ENCODE results near the gene GINS2.

The GINS2 gene

DNA sequence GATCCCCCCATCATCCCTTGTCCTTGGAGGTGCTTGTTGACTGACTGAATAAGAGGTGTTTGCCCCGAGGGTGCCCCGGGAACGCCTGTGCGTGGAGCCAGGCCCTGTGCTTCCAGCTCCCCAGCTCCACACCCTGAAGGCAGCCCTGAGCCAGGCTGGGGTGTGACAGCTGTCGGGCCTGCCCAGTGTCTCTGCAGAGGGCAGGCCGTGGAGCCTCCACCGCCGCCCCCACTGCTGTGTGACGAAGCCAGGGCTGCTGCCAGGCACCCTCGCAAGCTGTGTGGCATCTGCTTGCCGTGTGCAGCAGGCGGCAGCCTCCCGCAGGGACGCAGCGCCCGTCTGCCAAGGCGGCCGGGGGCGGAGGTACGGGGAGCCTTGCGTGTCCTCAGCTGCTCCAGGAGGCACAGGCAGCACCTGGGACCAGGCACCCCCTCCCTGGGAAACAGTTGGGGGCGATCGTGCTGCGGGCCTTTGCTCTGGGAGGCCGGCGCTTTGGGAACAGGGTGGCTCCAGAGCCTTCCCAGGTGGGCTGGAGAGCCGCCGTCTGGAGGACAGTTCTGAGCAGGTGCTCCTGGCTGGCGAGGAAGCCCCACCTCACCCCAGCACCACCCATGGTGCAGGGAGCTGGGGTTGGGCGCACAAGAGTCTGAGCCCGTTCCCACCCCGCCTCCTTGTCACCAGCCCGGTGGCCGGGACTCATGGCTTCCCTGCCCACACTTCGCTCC is 49.1 kb downstream of the GINS2 start:
- DNase-seq (ENCODE audit: low read depth): no peak

DNA sequence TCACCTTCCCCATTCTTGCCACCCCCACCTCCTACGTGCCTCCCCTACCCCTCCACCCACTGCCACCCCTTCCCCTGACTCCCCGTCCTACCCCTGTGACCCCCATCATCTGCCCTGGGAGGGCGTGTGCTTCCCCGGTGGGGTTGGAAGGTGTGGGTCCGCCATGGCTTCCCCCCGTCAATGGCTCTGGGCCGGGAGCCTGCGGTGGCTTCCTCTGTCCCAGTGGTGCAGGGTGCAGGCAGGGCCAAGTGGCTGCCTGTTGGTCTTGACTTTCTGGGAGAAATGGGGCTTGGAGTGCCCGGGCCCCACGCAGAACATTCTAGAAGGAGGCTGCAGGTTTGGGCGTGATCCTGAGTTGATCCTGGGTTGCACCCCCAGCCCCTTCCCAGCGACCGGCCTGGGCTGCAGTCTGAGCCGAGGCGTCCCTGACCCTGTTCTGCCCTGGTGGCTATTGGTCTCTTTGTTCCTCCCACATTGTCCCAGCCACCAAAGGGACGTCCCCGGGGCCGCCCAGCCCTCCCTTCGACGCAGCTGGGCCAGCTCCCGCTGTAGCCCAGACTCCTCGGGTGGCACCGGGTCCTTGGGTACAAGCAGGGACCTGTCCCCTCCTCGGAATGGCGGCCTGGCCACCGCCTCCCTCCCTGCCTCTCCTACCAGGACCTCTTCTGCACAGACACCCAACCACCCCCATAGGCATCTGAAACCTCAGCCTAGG is 49.9 kb downstream of the GINS2 start:
- no peak for DNase-seq (ENCODE audit: low read depth)

DNA sequence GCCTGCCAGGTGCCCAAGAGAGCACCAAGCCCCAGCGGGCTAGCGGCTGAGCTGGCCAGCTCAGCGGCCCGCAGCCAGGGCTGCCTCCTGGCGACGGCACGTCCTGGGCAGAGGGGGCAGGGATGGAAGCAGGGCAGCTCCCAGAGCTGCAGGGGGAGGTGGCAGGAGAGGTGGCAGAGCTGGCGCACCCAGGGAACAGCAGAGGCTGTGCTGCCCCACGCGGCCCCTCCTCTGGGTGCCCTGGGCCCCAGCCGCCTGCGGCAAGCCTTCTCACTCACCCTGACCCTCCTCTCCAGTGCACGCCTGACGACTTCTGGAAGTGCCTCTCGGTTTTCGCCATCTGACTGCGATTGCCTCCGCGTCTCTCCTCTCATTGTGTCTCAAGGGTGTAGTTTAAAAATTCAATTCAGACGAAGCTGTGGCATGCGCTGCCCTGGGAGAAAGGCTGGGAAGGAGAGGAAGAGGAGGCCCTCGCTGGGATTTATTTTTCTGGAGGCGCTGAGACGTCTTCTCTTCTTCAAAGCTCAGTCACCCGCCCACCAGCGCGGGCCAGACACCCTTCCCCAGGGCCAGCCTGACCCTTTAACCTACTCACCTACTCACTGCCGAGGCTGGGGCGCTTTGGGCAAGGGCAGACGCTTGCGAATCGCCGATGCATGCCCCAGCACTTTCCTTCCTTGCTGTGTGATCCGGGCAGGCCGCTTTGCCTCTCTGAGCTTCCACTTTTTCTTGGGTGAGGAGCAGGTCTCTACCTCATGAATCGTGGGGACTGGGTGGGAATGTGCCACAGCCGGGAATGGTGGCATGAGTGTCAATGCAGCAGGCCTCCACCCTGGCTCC is 50.7 kb downstream of the GINS2 start:
- DNase-seq (ENCODE audit: low read depth): no peak

DNA sequence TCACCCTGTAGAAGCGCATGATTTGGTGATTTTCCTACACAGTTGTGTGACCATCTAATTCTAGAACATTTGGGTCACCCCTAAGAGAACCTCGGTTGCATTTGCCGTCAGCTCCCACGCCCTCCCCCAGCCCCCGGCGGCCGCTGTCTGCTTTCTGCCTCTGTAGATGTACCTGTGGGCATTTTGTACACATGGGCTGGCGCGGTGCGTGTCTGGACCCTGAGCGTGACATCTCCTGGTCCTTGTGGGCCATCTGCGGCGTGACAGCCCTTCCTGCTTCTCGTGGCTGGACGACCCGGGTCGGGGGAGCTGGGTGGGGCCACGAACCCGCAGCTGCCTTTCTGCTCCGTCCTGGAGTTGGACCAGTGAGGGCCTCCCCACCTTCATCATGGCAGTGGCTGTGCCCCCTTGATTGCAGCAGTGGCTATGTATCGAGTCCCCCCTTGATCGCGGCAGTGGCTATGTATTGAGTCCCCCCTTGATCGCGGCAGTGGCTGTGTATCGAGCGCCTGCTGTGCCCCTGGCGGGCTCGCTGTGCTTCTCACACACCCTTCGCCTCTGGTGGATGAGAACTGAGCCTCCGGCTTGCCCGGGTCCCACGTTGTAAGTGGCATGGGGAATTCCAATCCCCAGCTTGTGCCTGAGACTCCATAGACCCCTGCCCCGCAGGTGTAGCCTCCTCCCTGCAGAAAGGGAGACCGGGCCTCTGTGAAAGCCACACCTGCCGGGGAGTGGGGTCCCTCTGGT is 51.5 kb downstream of the GINS2 start:
- no peak for DNase-seq (ENCODE audit: low read depth)

DNA sequence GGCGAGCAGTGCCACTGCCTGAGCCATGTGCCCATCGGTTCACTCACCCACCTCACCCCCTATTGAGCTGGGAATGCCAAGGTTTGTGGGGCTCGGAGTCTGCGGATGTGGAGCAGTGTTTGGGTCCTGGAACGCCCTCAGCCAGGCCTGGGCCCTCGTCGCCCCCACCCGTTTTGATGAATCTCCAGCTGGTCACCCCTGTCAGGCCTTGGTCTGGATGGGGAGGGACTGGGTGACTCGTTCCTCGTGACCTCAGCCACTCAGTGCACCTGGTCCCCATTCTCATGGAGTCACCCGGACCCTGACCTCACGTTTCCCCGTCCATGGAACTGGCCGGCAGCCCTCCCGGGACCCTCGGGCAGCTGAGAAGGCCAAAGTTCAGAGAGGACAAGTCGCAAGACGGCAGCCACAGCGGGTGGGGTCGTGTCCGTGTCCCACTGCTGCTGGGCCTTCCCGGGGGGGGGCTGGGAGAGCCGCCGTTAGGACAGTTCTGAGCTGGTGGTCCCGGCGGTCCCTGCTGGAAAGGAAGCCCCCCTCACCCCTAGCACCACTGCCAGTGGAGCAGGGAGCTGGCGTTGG is 52.4 kb downstream of the GINS2 start:
- no peak for DNase-seq (ENCODE audit: low read depth)

DNA sequence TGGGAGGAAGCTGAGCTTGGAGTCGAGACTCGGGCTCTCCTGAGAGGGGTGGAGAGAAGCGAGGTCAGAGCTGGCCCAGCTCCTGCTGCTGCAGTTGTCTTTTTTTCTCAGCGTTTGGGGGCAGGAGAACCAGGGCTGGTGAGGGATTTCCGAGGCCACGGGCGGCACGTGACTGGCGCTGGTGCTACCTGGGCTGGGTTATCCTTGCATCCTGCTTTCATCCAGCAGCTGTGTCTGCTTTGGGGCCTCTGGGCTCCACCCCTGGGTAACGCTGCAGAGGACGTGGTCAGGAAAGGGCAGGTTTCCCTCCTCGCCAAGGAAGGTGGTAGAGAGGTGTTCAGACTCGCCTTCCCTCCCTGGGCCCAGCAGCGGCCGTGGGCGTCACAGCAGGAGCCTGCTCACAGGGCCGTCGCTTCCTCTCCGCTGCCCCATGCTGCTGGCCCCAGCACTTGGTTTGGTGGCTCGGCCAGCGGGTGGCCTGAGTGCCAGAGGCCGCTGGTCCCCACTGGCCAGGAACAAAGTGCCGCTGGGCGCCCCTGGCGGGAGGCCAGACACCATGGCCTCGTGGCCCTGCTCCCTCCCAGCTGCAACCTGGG is 53.1 kb downstream of the GINS2 start:
- DNase-seq (ENCODE audit: low read depth): no peak

DNA sequence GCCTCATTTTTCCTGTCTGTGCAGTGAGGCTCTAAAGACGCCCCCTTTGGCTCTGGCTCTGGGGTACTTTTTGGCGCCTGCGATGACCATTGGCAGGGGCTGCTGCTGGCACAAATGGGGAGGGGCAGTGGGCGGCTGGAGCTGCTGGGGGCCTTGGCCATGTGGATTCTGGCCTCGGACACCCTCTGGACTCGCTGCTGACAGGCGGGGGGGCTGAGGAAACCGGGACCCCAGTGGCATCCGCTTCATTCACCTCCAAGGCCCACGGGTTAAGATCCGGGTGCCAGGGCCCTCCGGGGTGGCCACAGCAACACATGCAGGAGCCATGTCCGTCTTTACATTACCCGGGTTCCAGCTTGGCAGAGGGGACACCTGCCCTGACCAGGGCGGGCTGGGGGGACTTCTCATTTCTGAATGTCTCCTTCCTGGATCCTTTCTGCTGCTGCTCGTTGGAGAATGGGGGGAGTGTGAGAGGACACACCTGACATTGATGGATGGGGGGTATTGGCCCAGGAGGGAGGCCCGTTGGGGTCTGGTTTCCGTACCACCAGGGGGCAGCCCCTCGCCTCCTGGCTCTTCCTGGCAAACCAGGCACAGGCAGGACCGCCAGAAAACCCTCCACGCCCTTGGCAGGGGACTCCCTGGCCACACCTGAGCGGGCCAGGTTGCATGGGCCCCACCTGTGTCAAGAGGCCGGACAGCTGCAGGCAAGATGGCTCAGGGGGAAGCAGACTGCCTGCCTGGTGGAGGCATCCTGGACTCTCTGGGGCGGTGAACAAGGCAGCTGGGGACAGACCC is 53.8 kb downstream of the GINS2 start:
- no peak for DNase-seq (ENCODE audit: low read depth)

DNA sequence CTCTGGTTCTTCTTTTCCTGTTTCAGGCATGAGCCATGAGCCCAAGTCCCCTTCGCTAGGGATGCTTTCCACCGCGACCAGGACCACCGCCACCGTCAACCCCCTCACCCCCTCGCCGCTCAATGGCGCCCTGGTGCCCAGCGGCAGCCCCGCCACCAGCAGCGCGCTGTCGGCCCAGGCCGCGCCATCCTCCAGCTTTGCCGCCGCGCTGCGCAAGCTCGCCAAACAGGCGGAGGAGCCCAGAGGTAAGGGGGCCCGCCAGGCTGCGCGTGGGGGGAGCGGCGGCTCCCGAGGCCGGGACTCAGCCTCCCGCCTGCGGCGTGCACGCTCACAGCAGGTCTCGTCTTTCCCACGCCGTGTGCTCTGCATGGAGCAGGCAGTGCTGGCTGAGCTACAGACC is 54.9 kb downstream of the GINS2 start:
- DNase-seq (ENCODE audit: low read depth): no peak

DNA sequence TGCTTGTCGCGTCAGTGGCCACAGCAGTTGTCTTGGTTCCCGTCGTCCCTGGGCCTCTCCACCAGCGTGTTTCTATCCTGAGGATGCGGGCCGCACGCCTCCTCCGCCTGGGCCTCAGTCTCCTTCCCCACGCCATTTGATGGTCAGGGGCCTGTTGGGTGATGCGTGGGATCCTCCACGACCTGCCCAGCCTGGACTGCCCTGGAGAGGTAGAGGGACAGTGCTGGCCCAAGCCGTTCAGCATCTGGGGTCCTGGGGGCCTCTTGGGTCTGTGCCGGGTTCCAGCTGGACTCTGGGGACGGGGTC is 55.4 kb downstream of the GINS2 start:
- no peak for DNase-seq (ENCODE audit: low read depth)

DNA sequence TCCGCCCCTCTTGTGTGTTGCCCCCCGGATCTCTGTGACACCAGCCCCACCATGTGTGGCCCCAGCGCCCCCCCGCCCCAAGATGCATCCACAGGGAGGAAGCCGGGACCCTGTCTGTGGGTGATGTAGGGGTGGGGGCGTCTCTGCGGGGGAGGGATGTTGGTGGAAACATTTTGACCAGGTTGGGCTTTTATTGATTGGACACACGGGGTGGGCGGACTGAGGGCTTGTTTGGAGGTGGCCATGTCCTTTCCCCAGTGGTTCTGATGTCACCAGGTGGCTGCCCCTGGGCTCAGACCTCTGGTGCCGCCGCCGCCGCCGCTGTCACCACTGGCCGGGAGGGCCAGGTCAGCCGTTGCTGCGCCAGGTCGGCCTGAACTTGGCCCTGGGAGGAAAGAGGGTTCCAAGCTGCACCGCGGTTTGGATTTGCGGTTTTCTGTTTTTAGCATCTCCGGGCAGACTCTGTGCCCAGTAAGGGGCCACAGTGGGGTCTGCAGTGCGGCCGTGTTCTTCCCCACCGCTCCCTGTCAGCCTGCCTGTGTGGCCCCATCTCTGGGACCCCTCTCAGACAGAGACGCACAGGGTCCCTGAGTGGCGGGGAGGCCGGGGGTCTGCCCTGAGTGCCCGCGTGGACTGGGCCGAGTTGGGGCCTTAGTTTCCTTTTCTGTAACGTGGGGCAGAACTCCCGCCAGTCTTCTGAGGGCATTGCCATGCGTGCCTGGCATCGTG is 55.9 kb downstream of the GINS2 start:
- DNase-seq (ENCODE audit: low read depth): no peak

DNA sequence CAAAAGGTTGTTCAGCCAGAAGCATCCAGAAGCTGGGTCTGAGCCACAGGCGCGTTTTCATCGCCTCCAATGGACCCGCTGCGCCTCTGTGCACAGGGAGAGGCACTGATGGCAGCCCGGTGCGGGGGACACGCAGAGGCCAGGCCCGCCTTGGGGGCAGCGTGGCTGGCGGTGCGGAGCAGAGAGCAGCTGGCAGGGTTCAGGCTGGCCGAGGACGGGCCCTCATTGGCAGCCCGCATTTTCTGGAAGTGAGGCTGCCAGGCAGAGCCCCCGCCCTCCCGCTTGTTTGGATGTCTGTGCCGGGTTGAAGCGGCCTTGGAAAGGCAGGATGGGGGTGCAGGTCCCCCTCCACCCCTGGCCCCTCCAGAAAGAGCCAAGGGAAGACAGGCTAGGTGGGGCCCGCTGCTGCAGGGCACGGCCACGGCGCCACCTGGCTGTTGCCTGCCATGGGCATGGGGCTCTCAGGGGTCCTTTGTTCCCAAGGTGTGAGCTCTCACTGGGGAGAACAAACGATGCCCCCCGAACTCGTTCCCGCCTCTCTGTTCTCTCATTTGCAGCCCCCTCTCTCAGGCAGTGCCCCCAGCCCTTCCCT is 56.9 kb downstream of the GINS2 start:
- no peak for DNase-seq (ENCODE audit: low read depth)

DNA sequence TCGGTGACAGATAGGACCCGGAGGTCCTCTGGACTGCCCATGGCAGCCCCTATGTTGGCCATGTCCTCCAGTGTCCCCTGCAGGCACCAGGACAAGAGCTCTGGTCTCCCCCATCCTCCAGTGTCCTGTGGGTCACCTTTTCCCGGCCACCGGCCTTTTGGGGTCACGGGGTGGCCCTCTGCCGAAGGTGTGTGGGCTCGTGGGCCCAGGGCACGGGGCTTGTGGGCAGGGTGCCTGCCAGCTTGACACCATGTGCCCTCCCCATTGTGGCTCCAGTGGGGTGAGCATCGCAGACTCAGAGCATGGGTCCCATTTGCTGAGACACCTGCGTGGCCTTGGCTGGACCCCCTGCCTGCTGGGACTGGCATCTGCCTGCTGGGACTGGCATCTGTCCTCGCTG is 57.5 kb downstream of the GINS2 start:
- no peak for DNase-seq (ENCODE audit: low read depth)

DNA sequence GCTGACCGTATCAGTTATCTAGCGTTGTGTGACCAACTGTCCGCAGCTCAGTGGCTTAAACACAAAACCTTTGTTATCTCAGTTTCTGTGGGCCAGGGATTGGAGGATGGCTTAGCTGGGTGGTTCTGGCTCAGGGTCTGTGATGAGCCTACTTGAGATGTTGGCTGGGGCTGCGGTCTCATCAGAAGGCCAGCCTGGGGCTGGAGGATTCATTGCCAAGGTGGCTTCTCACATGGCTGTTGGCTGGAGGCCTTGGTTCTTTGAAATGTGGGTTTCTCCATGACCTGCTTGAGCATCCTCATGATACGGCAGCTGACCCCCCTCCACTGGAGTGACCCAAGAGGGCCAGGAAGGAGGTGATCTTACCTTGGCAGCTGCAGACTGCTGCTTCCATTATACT is 58.9 kb downstream of the GINS2 start:
- no peak for DNase-seq (ENCODE audit: low read depth)

DNA sequence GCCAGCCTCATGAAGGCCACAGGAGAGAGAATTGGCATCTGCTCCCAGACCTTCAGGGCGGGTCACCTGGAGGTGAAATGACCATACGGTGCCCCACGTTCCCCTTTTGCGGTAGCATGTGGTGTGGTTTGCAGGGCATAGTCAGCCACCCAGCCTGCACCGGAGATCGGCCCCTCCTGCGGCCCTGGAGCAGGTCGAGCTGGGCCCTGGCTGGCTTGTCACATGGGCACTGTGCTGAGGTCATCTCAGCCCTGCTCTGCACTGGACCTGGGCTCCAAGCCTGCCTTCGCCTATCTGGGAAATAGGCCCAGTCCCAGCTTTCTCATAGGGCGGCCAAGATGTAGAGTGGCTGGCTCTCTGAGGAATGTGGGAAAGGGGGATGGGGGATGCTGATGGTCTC is 59.4 kb downstream of the GINS2 start:
- no peak for DNase-seq (ENCODE audit: low read depth)

DNA sequence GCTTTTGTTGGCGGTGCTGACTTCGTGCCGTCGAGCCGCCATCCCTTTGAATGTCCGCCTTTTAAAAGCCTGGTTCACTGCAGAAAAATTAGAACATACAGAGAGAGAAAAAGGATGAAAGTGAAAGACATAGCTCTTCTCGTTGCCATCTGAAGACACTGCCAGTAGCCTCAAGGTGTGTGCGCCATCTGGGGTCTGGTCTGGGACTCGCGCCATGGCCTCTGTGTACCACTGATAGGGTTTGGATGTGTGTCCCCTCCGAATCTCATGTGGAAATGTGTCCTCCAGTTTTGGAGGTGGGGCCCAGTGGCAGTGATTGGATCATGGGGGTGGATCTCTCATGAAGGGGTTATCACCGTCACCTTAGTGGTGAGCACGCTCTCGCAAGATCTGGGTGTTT is 60.1 kb downstream of the GINS2 start:
- DNase-seq (ENCODE audit: low read depth): no peak

DNA sequence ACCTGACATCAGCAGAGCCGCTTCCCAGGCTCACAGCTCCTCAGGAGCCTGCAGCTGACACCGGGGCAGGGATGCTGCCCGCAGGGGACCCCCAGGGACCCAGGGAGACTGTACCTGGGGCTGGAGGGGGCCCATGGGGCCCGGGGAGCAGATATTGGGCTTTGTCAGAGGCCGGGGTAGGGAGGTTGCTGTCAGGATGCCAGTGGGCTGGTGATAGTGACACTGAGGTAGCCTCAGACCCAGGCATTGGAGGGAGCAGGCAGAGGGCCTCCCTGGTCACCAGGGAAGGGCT is 60.5 kb downstream of the GINS2 start:
- DNase-seq (ENCODE audit: low read depth): no peak

DNA sequence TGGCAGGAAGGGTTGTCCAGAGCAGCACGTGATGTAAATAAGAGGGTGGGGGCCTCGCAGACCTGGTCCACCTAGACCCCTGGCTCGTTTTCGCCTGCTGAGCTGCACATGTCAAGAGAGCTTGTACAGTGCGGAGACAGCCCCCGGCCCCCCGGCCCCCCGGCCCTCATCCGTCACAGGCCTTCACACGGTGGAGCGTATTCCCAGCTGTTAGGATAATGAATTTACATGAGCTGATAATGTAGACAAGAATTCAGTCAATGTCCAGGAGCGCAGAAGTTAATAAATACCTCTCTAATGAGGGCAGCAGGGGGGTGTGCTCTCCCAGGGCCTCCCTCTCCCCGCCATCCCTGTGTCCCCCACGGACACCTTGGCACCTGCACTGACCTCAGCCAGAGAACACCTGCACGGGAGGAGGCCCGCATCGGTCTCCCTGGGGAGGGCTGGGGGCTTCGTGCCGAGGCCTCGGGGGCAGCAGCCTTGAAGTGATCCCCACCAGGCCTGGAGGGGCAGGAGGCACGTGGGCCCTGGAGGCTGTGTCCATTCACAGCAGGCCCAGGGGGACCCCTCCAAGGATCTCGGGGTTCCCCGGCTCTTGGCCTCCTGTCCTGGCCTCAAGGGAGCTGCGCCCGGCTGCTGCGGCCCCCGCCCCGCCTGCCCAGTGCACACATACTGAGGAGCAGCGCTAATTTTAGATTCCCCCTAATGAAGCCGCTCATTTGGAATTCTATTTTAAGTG is 61.1 kb downstream of the GINS2 start:
- DNase-seq (ENCODE audit: low read depth): no peak

DNA sequence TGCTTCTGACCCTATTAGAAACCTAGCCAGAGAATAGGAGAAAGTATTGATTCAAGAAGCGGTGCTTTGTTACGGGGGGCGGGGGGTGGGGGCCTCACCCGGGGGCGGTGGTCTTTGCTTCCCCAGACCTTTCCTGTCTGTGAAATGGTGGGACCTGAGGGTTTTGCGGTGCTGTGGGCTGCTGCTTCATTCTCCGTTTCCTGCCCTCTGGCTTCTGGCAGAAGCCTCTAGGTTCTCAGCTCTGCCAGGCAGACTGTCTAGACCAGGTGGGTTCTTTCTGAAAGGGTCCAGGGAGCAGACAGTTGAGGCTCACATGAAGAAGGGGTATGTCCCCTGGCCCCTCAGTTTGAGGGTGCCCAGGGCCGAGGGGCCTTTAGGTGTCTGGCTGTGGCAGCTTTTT is 61.7 kb downstream of the GINS2 start:
- no peak for DNase-seq (ENCODE audit: low read depth)

Data from stimulated activated CD8-positive, alpha-beta memory T cell treated with anti-CD3 and anti-CD28 coated beads, Interleukin-15, amount 100 ng/mL, for 1 hour (primary cell).